HCT116 (cell line): ENCODE measurements around the gene INTS2. TPM values are rescaled to one million over a fixed set of nuclear protein-coding genes. Genes with fewer than 3 reads are reported as not detected.

Source experiments
- ATAC-seq: fragments of 200-7000 bp; cut with Tn5 transposase; 2 replicates; pipeline ENCODE4 v1.9.1; 2020; ENCODE audit warnings: mild to moderate bottlenecking, moderate library complexity
- BruUV-seq: library from RNA; stranded (reverse); fragments of 400-500 nt; replicated peaks from 2 replicates; lab custom pipeline; 2021; lab: Mats Ljungman, UMichigan
- CTCF ChIA-PET: fragments of 300-600 bp; sonication (Branson Sonifier 250); formaldehyde crosslinking; loops from one replicate; lab custom pipeline; 2021; ENCODE audit warnings: antibody characterized with exemption; lab: Charles Lee
- POLR2A ChIA-PET: fragments of 300-600, 350-600 bp; sonication (Branson Sonifier 250); formaldehyde crosslinking; loops from one replicate; lab custom pipeline; 2021; ENCODE audit warnings: antibody characterized with exemption; lab: Charles Lee
- RAD21 ChIA-PET, 2 experiments: fragments of 300-600 bp; sonication (Branson Sonifier 250); formaldehyde crosslinking; loops; one replicate each; lab custom pipeline; 2023; ENCODE audit warnings: low total read pairs in 2 of 2; ENCODE audit not compliant: uncharacterized antibody in 2 of 2, unreplicated experiment in 2 of 2, low non-redundant PET in 1 of 2; lab: Charles Lee
- DNase-seq: peaks from one replicate; pipeline ENCODE4 v3.0.0-alpha.2; 2010; ENCODE audit warnings: low read depth, low spot score
- H2AFZ ChIP-seq: fragments of 200-600 bp; shearing (Covaris generic), sonication (generic); 2 replicates; pipeline ENCODE4 v1.6.1; 2017; ENCODE audit warnings: low read depth, mixed run types, mixed read lengths, antibody characterized with exemption, low read length; ENCODE audit not compliant: poor library complexity, severe bottlenecking
- H3K27ac ChIP-seq: 2 replicates; pipeline ENCODE4 v1.5.1; 2012; ENCODE audit warnings: low read depth, low read length
- H3K27me3 ChIP-seq: fragments of 200-600 bp; sonication (generic); 2 replicates; pipeline ENCODE4 v1.6.1; 2016; ENCODE audit warnings: mixed run types, low read length, mixed read lengths; ENCODE audit not compliant: insufficient read depth
- H3K36me3 ChIP-seq, 2 experiments: fragments of 200-500 bp in 1 of 2; fragments of 200-600 bp in 1 of 2; sonication (Bioruptor generic) in 1 of 2; sonication (generic) in 1 of 2; 2 replicates each; pipeline versions ENCODE4 v1.5.1 to v1.6.1; 2014 to 2016; ENCODE audit warnings: low read length in 2 of 2, inconsistent platforms in 1 of 2, mixed read lengths in 1 of 2, mixed run types in 1 of 2; ENCODE audit not compliant: insufficient read depth in 2 of 2, control insufficient read depth in 1 of 2
- H3K4me1 ChIP-seq, 2 experiments: fragments of 200-600 bp in 1 of 2; sonication (generic) in 1 of 2; 2 replicates each; pipeline versions ENCODE4 v1.5.1 to v1.6.1; 2012 to 2017; ENCODE audit warnings: low read length in 2 of 2, inconsistent platforms in 1 of 2, mild to moderate bottlenecking in 1 of 2, mixed read lengths in 1 of 2, mixed run types in 1 of 2, moderate library complexity in 1 of 2; ENCODE audit not compliant: insufficient read depth in 2 of 2, control insufficient read depth in 1 of 2
- H3K4me2 ChIP-seq: fragments of 200-600 bp; sonication (generic); 2 replicates; pipeline ENCODE4 v1.6.1; 2017; ENCODE audit warnings: mixed run types, low read length, mixed read lengths
- H3K4me3 ChIP-seq, 2 experiments: fragments of 200-600 bp in 1 of 2; sonication (generic) in 1 of 2; replicated peaks in 1 of 2; 2 replicates each; pipeline ENCODE4 v1.5.1; 2011 to 2016; ENCODE audit warnings: low read length in 2 of 2, control low read depth in 1 of 2, low read depth in 1 of 2, mild to moderate bottlenecking in 1 of 2, mixed read lengths in 1 of 2, mixed run types in 1 of 2
- H3K79me2 ChIP-seq: fragments of 200-600 bp; sonication (generic); 2 replicates; pipeline ENCODE4 v1.6.1; 2017; ENCODE audit warnings: mild to moderate bottlenecking, mixed run types, low read length, moderate library complexity, mixed read lengths; ENCODE audit not compliant: insufficient read depth
- H3K9ac ChIP-seq: fragments of 200-600 bp; sonication (generic); 2 replicates; pipeline ENCODE4 v1.6.1; 2016; ENCODE audit warnings: low read length, mixed read lengths
- H3K9me2 ChIP-seq: fragments of 200-600 bp; sonication (generic), shearing (Covaris generic); 2 replicates; pipeline ENCODE4 v1.6.1; 2017; ENCODE audit warnings: mixed run types, mild to moderate bottlenecking, moderate library complexity; ENCODE audit not compliant: insufficient read depth
- H3K9me3 ChIP-seq, 2 experiments: fragments of 200-500 bp in 1 of 2; fragments of 200-600 bp in 1 of 2; sonication (Bioruptor generic) in 1 of 2; sonication (generic) in 1 of 2; 2 replicates each; pipeline ENCODE4 v1.6.1; 2014 to 2017; ENCODE audit warnings: low read length in 2 of 2, mixed read lengths in 2 of 2, inconsistent platforms in 1 of 2, low read depth in 1 of 2, mild to moderate bottlenecking in 1 of 2, mixed run types in 1 of 2, moderate library complexity in 1 of 2; ENCODE audit not compliant: control insufficient read depth in 1 of 2, insufficient read depth in 1 of 2
- H4K20me1 ChIP-seq: fragments of 200-600 bp; sonication (generic), shearing (Covaris generic); 2 replicates; pipeline ENCODE4 v1.6.1; 2017; ENCODE audit warnings: mixed run types, mild to moderate bottlenecking, moderate library complexity; ENCODE audit not compliant: insufficient read depth
- CEBPB ChIP-seq: IDR thresholded peaks from 2 replicates; pipeline ENCODE4 v1.6.1; 2012; ENCODE audit warnings: low read depth
- EGR1 ChIP-seq: IDR thresholded peaks from 2 replicates; pipeline ENCODE4 v1.6.1; 2012; ENCODE audit warnings: low read depth
- EZH2phosphoT487 ChIP-seq: fragments of 200-600 bp; IDR thresholded peaks from 2 replicates; pipeline ENCODE4 v1.6.1; 2018; ENCODE audit warnings: antibody characterized with exemption, borderline replicate concordance
- FOSL1 ChIP-seq: IDR thresholded peaks from 2 replicates; pipeline ENCODE4 v1.6.1; 2012; ENCODE audit warnings: low read depth
- JUND ChIP-seq: IDR thresholded peaks from 2 replicates; pipeline ENCODE4 v1.6.1; 2012
- POLR2A ChIP-seq: IDR thresholded peaks from 2 replicates; pipeline ENCODE4 v1.7.0; 2011; ENCODE audit warnings: borderline replicate concordance; ENCODE audit not compliant: insufficient read depth, insufficient read length; ENCODE audit errors: extremely low read depth
- POLR2AphosphoS5 ChIP-seq: IDR thresholded peaks from 2 replicates; pipeline ENCODE4 v1.6.1; 2011; ENCODE audit warnings: mild to moderate bottlenecking, low read depth, low read length, moderate library complexity
- RAD21 ChIP-seq: IDR thresholded peaks from 2 replicates; pipeline ENCODE4 v1.6.1; 2012; ENCODE audit warnings: low read depth, mild to moderate bottlenecking
- REST ChIP-seq: IDR thresholded peaks from 2 replicates; pipeline ENCODE4 v1.6.1; 2012; ENCODE audit warnings: low read depth
- SP1 ChIP-seq: IDR thresholded peaks from 2 replicates; pipeline ENCODE4 v1.6.1; 2012; ENCODE audit warnings: low read depth
- TCF7L2 ChIP-seq: IDR thresholded peaks from 2 replicates; pipeline ENCODE4 v1.7.0; 2011; ENCODE audit warnings: borderline replicate concordance, inconsistent platforms; ENCODE audit not compliant: insufficient read depth, insufficient read length; ENCODE audit errors: extremely low read depth
- YY1 ChIP-seq: IDR thresholded peaks from 2 replicates; pipeline ENCODE4 v1.6.1; 2011; ENCODE audit warnings: low read length, low read depth, moderate library complexity, mild to moderate bottlenecking; ENCODE audit not compliant: insufficient replicate concordance; ENCODE audit errors: extremely low read depth
- intact Hi-C: fragments of 100-400 bp; cut with micrococcal nuclease; formaldehyde crosslinking; loops from 2 replicates; pipeline ENCODE4 v1.10.0; 2022
- total RNA-seq: library from RNA; stranded (reverse); gene quantifications from one replicate; pipeline ENCODE4 v1.2.1, GENCODE V29; 2021; ENCODE audit not compliant: unreplicated experiment
- TF ChIP-seq, protein P1 (sequence below): IDR thresholded peaks from 2 replicates; pipeline ENCODE4 v1.6.1; 2012

INTS2 gene
- total RNA-seq, 1 experiment from 2014 or later = 40.5 TPM

- Histone ChIP-seq H3K79me2 (no peaks in the 10 kb centered on the region), H3K9ac (no peak overlapping the region), H3K27me3 (no peaks in the 10 kb centered on the region), H3K27ac (no peak overlapping the region), H3K36me3 (peaks cover 27 to 45% of the 10 kb centered on the region in 2 experiments; a peak in 3 of 4 replicates), H3K4me2 (no peak overlapping the region), H2AFZ (no peak overlapping the region), H3K9me3 (no peaks in the 10 kb centered on the region), H3K9me2 (no peaks in the 10 kb centered on the region), H3K4me3 (no peak overlapping the region), H4K20me1 (no peaks in the 10 kb centered on the region), H3K4me1 (no peaks in the 10 kb centered on the region)
- ChIA-PET RAD21 (no interaction called here), CTCF (interaction anchor here (0.9 to 1.3 kb wide), 2 partner anchors 16 to 230 kb away, joined by 3 read pairs; partner anchors contain the start of gene BRIP1), POLR2A (interaction anchor here (1.2 kb wide), 1 partner anchor 9 kb away, joined by 3 read pairs; no protein-coding TSS in a partner anchor)
- intact Hi-C loops = no loop called here
- no peak for ATAC-seq
- TF ChIP-seq JUND (no peak), TCF7L2 (no peak), YY1 (no peak), RAD21 (no peak), EGR1 (no peak), POLR2A (no peak)
- no TSS peak for BruUV-seq
- no peak for DNase-seq
These were observed 48.7 kb downstream of the INTS2 start for GRCh38 chr17:61878984-61879612.

DNA sequence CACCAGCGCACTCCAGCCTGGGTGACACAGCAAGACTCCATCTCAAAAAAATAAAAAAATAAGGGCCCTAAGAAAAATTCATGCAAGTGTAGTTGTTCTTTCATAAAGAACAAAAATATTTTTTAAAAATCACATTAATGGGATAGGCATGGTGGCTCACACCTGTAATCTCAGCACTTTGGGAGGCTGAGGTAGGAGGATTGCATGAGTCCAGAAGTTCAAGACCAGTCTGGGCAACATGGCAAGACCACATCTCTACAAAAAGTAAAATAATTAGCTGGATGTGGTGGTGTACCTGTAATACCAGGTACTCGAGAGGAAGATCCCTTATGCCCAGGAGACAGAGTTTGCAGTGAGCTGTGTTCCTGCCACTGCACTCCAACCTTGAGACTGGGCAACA, 49.3 kb downstream of the INTS2 start:
- Histone ChIP-seq H4K20me1 (no peaks in the 10 kb centered on the region), H3K36me3 (peaks cover 23 to 43% of the 10 kb centered on the region in 2 experiments; a peak in 3 of 4 replicates), H3K4me2 (no peak overlapping the region), H3K4me3 (no peak overlapping the region), H2AFZ (no peak overlapping the region), H3K27ac (no peak overlapping the region), H3K9me3 (no peaks in the 10 kb centered on the region), H3K9ac (no peak overlapping the region), H3K4me1 (no peaks in the 10 kb centered on the region), H3K9me2 (no peaks in the 10 kb centered on the region), H3K79me2 (no peaks in the 10 kb centered on the region), H3K27me3 (no peaks in the 10 kb centered on the region)
- intact Hi-C loops = no loop called here
- BruUV-seq = no TSS peak
- ChIA-PET RAD21 (no interaction called here), CTCF (interaction anchor here (1.3 kb wide), 1 partner anchor 231 kb away, joined by 3 read pairs; no protein-coding TSS in a partner anchor), POLR2A (interaction anchor here (1.2 kb wide), 1 partner anchor 9 kb away, joined by 3 read pairs; no protein-coding TSS in a partner anchor)
- no peak for ATAC-seq
- no peak for DNase-seq
- TF ChIP-seq CEBPB (no peak), FOSL1 (no peak), EZH2phosphoT487 (no peak), POLR2AphosphoS5 (no peak), YY1 (no peak), REST (no peak), SP1 (no peak)
- TF ChIP-seq, protein P1, sequence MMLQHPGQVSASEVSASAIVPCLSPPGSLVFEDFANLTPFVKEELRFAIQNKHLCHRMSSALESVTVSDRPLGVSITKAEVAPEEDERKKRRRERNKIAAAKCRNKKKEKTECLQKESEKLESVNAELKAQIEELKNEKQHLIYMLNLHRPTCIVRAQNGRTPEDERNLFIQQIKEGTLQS = no peak
